ENCODE data around the gene CAMK2B.

Gene CAMK2B

DNA sequence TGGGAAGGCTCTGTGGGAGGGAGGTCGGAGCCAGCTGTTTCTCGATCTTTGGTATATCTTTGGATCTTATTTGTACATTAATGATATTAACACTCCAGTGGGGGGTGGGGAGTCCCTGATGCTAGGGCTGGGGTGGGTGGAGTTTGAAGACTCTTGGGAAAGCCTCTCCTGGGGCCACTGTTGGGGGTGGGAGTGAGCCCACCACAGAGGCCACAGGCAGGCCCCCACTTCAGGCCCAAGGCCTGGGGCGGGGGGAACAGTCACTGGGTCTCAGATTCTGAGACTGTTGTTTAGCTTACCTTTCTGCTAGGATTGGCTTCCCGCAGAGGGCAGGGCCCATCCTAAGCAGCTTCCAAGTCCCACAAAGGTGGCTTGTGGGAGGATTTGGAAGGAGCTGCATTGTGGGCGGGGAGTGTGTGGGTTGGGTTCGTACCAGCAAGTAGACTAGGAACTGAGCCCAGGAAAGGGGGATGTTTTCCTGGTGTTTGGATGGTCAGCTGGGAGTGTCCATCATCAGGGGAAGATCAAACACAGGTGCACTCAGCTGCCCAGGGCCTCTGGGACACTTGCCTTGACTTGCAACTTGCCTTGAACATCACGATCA lies 112.7 kb downstream of the CAMK2B start:
- no peak for TF ChIP-seq EZH2phosphoT487 (conservative IDR thresholded peaks at IDR 0.05; ENCODE audit: low read length)
- TF ChIP-seq CTCF (IDR thresholded peaks at IDR 0.05; ENCODE audit: insufficient read depth, low read length, poor library complexity, severe bottlenecking): no peak
- Histone ChIP-seq H3K4me3 (ENCODE audit: insufficient read depth, low read length, poor library complexity, severe bottlenecking) (no peak overlapping the region), H3K79me2 (ENCODE audit: insufficient read depth, low read length) (no peaks in the 10 kb centered on the region), H3K9me3 (ENCODE audit: insufficient read depth, low read length) (no peaks in the 10 kb centered on the region), H3K27ac (ENCODE audit: low read depth, low read length) (no peak overlapping the region), H3F3A (ENCODE audit: insufficient read depth) (no peaks in the 10 kb centered on the region), H2AFZ (ENCODE audit: low read depth, low read length, severe bottlenecking) (no peak overlapping the region), H3K27me3 (ENCODE audit: low read length) (no peaks in the 10 kb centered on the region), H3K36me3 (ENCODE audit: low read length) (no peaks in the 10 kb centered on the region), H3K9ac (ENCODE audit: low read length) (no peak overlapping the region), H4K20me1 (ENCODE audit: low read depth, low read length) (no peaks in the 10 kb centered on the region), H3K4me2 (ENCODE audit: low read depth, low read length, poor library complexity, severe bottlenecking) (no peak overlapping the region), H3K9me2 (replicated peaks; ENCODE audit: insufficient read depth, low read length) (no peaks in the 10 kb centered on the region)

GRCh38 chr7:44212018-44212417 lies 113.4 kb downstream of the CAMK2B start:
- H3K27me3 ChIP-seq (ENCODE audit: low read length): no peaks in the 10 kb centered on the region
- H3K36me3 ChIP-seq (ENCODE audit: low read length): 0 out of 2 replicates have a peak, but pooled peaks cover 1% of the 10 kb centered on the region
- H3K27ac ChIP-seq (ENCODE audit: low read depth, low read length): no peak overlapping the region
- H3K9ac ChIP-seq (ENCODE audit: low read length): no peak overlapping the region
- TF ChIP-seq EZH2phosphoT487 (conservative IDR thresholded peaks at IDR 0.05; ENCODE audit: low read length): no peak
- no peaks in the 10 kb centered on the region for H3F3A ChIP-seq (ENCODE audit: insufficient read depth)
- H3K4me2 ChIP-seq (ENCODE audit: low read depth, low read length, poor library complexity, severe bottlenecking): no peak overlapping the region
- no peaks in the 10 kb centered on the region for H3K9me3 ChIP-seq (ENCODE audit: insufficient read depth, low read length)
- no peaks in the 10 kb centered on the region for H4K20me1 ChIP-seq (ENCODE audit: low read depth, low read length)
- no peak overlapping the region for H2AFZ ChIP-seq (ENCODE audit: low read depth, low read length, severe bottlenecking)
- H3K9me2 ChIP-seq (replicated peaks; ENCODE audit: insufficient read depth, low read length): no peaks in the 10 kb centered on the region
- H3K79me2 ChIP-seq (ENCODE audit: insufficient read depth, low read length): no peaks in the 10 kb centered on the region
- H3K4me3 ChIP-seq (ENCODE audit: insufficient read depth, low read length, poor library complexity, severe bottlenecking): no peak overlapping the region

GRCh38 chr7:44211126-44211675 lies 114.2 kb downstream of the CAMK2B start:
- H3K9me3 ChIP-seq (ENCODE audit: insufficient read depth, low read length): no peaks in the 10 kb centered on the region
- no peaks in the 10 kb centered on the region for H3K27me3 ChIP-seq (ENCODE audit: low read length)
- H4K20me1 ChIP-seq (ENCODE audit: low read depth, low read length): no peaks in the 10 kb centered on the region
- H3K9ac ChIP-seq (ENCODE audit: low read length): no peak overlapping the region
- H3F3A ChIP-seq (ENCODE audit: insufficient read depth): no peaks in the 10 kb centered on the region
- H3K4me2 ChIP-seq (ENCODE audit: low read depth, low read length, poor library complexity, severe bottlenecking): no peak overlapping the region
- no peaks in the 10 kb centered on the region for H3K9me2 ChIP-seq (replicated peaks; ENCODE audit: insufficient read depth, low read length)
- no peaks in the 10 kb centered on the region for H3K79me2 ChIP-seq (ENCODE audit: insufficient read depth, low read length)
- no peak overlapping the region for H3K27ac ChIP-seq (ENCODE audit: low read depth, low read length)
- no peak overlapping the region for H2AFZ ChIP-seq (ENCODE audit: low read depth, low read length, severe bottlenecking)
- no peak overlapping the region for H3K4me3 ChIP-seq (ENCODE audit: insufficient read depth, low read length, poor library complexity, severe bottlenecking)
- 0 out of 2 replicates have a peak, but pooled peaks cover 5% of the 10 kb centered on the region for H3K36me3 ChIP-seq (ENCODE audit: low read length)
- no peak for TF ChIP-seq CTCF (IDR thresholded peaks at IDR 0.05; ENCODE audit: insufficient read depth, low read length, poor library complexity, severe bottlenecking)
- TF ChIP-seq EZH2phosphoT487 (conservative IDR thresholded peaks at IDR 0.05; ENCODE audit: low read length): no peak

- no peaks in the 10 kb centered on the region for H3K9me3 ChIP-seq (ENCODE audit: insufficient read depth, low read length)
- no peak overlapping the region for H2AFZ ChIP-seq (ENCODE audit: low read depth, low read length, severe bottlenecking)
- no peak overlapping the region for H3K9ac ChIP-seq (ENCODE audit: low read length)
- H3K36me3 ChIP-seq (ENCODE audit: low read length): peaks cover 8% of the 10 kb centered on the region; the same call in 1 of the 2 replicates
- no peaks in the 10 kb centered on the region for H4K20me1 ChIP-seq (ENCODE audit: low read depth, low read length)
- H3K27ac ChIP-seq (ENCODE audit: low read depth, low read length): no peak overlapping the region
- no peak overlapping the region for H3K4me3 ChIP-seq (ENCODE audit: insufficient read depth, low read length, poor library complexity, severe bottlenecking)
- TF ChIP-seq EZH2phosphoT487 (conservative IDR thresholded peaks at IDR 0.05; ENCODE audit: low read length): no peak
- TF ChIP-seq CTCF (IDR thresholded peaks at IDR 0.05; ENCODE audit: insufficient read depth, low read length, poor library complexity, severe bottlenecking): no peak
- no peaks in the 10 kb centered on the region for H3K27me3 ChIP-seq (ENCODE audit: low read length)
- no peaks in the 10 kb centered on the region for H3K9me2 ChIP-seq (replicated peaks; ENCODE audit: insufficient read depth, low read length)
- 0 out of 2 replicates have a peak, but pooled peaks cover 3% of the 10 kb centered on the region for H3K79me2 ChIP-seq (ENCODE audit: insufficient read depth, low read length)
- H3K4me2 ChIP-seq (ENCODE audit: low read depth, low read length, poor library complexity, severe bottlenecking): no peak overlapping the region
- H3F3A ChIP-seq (ENCODE audit: insufficient read depth): no peaks in the 10 kb centered on the region
Observed at GRCh38 chr7:44210107-44210506, 115.3 kb downstream of the CAMK2B start.
